Activated CD4-positive, CD25-positive, alpha-beta regulatory T cell treated with anti-CD3 and anti-CD28 coated beads, Interleukin-2, amount 50 U/mL, for 16 hours (primary cell): ENCODE data around the gene SLC8A1.

Source experiments
- DNase-seq: peaks from one replicate; pipeline ENCODE4 v3.0.0-alpha.2; 2020; ENCODE audit warnings: low read depth, low spot score

The SLC8A1 gene

GRCh38 chr2:40240070-40240469, 211.8 kb downstream of the SLC8A1 start:
- no peak for DNase-seq

GRCh38 chr2:40230707-40231432, 221.0 kb downstream of the SLC8A1 start:
- DNase-seq = no peak

DNA sequence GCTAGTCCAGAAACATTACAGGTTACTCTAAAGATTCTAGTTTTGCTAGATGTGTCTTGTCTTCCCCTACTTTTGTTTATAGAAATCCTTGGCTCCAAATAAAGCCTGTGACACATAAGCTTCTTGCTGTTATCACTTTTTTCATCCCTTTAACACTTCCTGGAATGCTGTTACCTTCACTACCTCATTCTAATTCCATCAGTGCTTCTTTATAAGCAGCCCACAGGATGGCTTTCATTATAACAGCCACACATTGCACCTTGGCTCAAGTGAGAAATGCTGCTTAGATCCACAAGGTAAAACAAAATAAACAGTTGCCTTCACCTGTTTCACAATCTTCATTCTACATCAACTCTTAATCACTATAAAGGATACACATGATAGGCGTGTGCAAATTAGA, 221.7 kb downstream of the SLC8A1 start:
- DNase-seq = no peak

GRCh38 chr2:40228310-40228709, 223.6 kb downstream of the SLC8A1 start:
- DNase-seq = no peak

GRCh38 chr2:40227210-40227609, 224.7 kb downstream of the SLC8A1 start:
- DNase-seq = no peak

DNA sequence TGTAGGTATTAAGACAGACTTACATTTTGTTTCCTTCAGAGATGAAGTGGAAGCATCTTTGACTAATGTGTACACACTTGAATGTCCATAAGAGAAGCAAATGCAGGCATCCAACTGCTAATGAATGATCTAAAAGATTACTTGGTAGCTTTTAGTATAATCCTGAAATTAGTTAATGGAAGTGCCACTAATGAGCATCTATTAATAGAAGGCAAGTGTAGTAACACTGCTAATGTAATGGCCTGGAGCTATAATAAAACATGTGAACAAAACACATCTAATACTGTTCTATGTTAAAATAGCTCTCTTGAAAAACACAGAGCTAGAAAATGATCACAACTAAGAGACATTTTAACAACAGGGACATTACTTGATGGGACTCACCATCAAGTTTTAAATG, 225.3 kb downstream of the SLC8A1 start:
- DNase-seq = no peak

DNA sequence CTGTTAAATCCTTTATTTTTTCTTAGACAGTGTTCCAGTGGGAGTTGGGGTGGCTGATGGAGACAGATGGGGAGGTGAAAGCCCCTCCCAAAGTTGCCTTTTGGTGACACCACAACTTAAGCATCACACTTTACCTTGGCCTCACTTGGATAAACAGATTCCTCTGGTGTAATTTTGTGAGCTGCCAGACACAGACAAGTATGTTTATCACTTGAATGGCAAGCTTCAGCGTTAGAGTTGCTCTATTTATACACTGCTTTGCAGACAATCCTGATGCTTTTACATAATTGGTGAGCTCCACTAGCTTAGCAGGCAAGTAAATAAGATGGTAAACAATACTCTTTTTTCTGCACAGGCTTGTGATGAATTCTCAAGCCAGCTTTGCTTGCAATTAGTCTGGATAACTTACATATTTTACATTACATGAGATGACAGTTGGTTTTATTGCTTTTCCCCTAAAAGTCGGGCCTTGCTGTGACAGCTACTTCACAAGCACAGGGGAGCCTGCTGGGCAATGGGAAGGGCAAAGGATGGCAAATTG, 226.2 kb downstream of the SLC8A1 start:
- no peak for DNase-seq

DNA sequence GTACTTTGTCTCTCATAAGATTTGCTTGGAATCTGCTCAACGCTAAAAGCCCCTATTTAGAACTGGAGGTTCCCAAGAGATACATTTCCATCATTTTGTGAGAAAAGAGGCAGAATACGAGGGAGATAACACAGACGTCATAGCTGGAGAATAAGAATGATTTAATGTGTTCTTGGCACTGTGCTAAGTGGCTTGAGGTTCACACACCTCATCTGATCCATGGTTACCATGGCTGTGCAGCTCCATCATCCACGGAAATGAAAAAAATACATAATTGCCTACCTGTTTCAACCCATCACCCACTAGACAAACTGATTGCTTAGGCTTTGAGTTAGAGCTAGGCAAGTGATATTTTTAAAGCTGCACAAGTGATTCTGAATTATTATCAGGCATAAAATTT, 227.6 kb downstream of the SLC8A1 start:
- no peak for DNase-seq

- DNase-seq = no peak
These were observed 231.5 kb downstream of the SLC8A1 start for GRCh38 chr2:40220177-40220925.

- no peak for DNase-seq
These were observed 232.7 kb downstream of the SLC8A1 start for GRCh38 chr2:40219141-40219540.

GRCh38 chr2:40218679-40219078, 233.2 kb downstream of the SLC8A1 start:
- no peak for DNase-seq

DNA sequence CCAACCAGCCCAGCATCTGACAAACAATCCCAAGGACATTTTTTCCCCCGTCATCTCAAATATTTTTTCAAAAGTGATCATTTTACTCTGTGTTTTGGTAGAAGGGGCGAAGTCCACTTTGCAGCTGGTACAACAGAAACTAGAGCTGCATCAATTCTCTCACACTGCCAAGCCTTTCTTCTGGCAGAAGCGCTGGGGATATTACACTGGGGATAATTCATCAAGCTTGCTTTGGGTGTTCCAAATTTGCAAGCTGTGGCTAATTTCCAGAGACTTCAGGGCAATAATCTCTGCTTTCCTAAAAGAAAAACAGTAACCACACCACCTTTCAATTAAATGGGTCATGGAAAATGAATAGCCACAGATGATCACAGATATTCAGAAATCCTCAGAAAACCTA, 238.3 kb downstream of the SLC8A1 start:
- DNase-seq = no peak

GRCh38 chr2:40213071-40213470, 238.8 kb downstream of the SLC8A1 start:
- DNase-seq = no peak

- no peak for DNase-seq
These were observed 240.9 kb downstream of the SLC8A1 start for GRCh38 chr2:40210968-40211353.

GRCh38 chr2:40210344-40210967, 241.4 kb downstream of the SLC8A1 start:
- DNase-seq = no peak

- no peak for DNase-seq
These were observed 242.1 kb downstream of the SLC8A1 start for GRCh38 chr2:40209761-40210160.

- no peak for DNase-seq
These were observed 243.4 kb downstream of the SLC8A1 start for GRCh38 chr2:40208463-40208862.

DNA sequence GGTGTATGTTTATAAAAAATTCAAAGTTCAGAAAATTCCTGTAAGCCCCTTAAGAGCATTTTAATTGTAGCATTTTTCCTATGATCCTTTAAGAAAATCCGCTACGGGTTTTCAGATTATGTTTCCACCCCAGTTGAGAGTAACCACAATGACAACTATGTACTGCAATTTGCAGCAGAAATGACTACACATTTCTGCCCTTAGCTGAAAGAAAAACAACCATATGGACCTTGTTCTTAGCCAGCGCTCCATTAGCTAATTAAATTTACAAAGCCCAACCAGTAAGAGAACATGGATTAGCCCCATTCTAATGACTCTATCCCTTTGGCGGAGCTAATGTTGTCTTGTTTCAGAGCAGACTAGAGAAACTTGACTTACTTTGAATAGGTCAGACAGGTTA, 247.6 kb downstream of the SLC8A1 start:
- no peak for DNase-seq

DNA sequence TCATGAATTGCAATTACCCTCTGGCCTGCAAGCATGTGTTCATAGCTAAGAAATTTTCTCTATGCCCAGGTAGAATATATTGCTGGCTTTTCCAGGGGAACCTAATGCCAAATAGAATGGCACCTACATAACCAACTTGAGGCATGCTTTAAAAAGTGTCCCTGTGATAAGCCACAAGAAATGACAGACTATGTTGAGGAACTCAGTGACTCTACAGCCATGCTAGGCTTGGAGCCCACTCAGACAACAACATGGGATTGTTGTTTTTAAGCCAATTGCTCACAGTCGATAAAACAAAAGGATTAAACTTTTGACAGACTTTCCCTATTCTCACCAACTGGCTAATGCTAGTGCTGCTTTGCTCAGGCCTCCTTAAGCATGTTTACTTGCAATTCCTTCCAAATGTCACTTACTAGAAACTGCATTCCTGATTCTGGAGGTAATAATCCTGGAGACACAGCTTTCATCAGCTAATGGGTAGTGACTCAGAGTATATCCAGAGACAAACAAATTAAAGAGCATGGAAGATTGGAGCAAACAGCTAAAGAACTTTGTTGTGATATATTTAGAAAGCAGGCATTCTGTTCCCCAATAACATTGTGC, 249.0 kb downstream of the SLC8A1 start:
- DNase-seq = no peak

DNA sequence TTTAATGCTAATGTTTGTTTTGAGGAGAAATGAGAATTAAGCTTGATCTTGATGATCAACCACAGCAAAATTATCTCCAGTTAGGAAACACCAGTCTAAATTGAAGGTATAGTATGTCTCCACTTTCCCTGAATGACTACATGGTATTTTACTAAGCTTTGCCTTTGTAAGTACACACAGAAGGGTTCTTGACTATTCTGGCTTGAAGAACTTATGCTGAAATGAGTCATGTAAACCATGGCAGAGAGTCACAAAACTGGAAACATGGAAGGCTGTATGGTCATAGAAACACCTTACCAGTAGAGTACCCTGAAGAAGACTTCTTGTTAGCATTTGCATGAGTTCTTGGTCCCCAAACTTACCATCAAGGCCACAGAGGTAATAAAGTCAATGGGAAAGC, 250.5 kb downstream of the SLC8A1 start:
- DNase-seq = no peak

- DNase-seq = no peak
These were observed 251.4 kb downstream of the SLC8A1 start for GRCh38 chr2:40200366-40200915.

DNA sequence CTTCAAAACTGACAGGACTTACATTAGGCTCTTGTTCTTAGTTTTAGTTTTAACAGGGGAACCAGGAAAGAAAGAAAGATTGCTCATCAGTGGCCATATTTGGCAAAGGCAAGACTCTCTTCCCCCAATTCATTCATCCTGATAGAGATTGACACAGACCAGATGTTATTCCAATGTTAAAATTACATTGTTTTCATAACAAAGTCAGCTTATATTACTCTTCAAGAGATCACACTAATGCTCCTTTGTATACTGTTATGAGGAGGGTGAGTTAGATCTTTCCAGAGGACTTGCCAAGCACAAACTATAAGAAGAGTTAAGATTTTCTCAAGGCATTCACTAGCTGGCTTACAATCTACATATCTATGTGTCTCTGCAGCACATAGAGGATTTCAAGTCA, 252.1 kb downstream of the SLC8A1 start:
- no peak for DNase-seq
